IMR-90 (cell line): ENCODE data around the gene AQP12B. TPM values are rescaled to one million over a fixed set of nuclear protein-coding genes. Genes with fewer than 3 reads are reported as not detected.

Experiments used
- ATAC-seq: fragments of 200-7000 bp; cut with Tn5 transposase; 2 replicates; pipeline ENCODE4 v1.9.1; 2020; ENCODE audit warnings: low read depth, mild to moderate bottlenecking, moderate library complexity
- BruUV-seq: library from RNA; stranded (reverse); fragments of 400-500 nt; replicated peaks from 2 replicates; lab custom pipeline; 2021; lab: Mats Ljungman, UMichigan
- CTCF ChIA-PET: fragments of 300-600 bp; formaldehyde crosslinking; extraction: SDS; loops from one replicate; lab custom pipeline; 2021; ENCODE audit warnings: antibody characterized with exemption; lab: Yijun Ruan, JAX
- POLR2A ChIA-PET: fragments of 300-600 bp; sonication (Branson Sonifier 250); formaldehyde crosslinking; loops from one replicate; lab custom pipeline; 2022; ENCODE audit warnings: antibody characterized with exemption; ENCODE audit not compliant: unreplicated experiment; lab: Charles Lee
- DNase-seq: peaks from one replicate; pipeline ENCODE4 v3.0.0; 2013
- H2AFZ ChIP-seq: replicated peaks from 2 replicates; pipeline ENCODE3; 2013; ENCODE audit warnings: low read length, mild to moderate bottlenecking; ENCODE audit not compliant: poor library complexity
- H2AK5ac ChIP-seq: 2 replicates; pipeline ENCODE4 v1.6.1; 2013; ENCODE audit warnings: low read depth, low read length, inconsistent platforms
- H2AK9ac ChIP-seq: replicated peaks from 2 replicates; pipeline ENCODE3; 2013; ENCODE audit warnings: mild to moderate bottlenecking, low read depth, low read length, moderate library complexity; ENCODE audit not compliant: poor library complexity
- H2BK120ac ChIP-seq: 2 replicates; pipeline ENCODE4 v1.6.1; 2013; ENCODE audit warnings: low read depth, low read length, inconsistent platforms
- H2BK15ac ChIP-seq: 3 replicates; pipeline ENCODE4 v1.6.1; 2013; ENCODE audit warnings: low read depth, low read length, inconsistent platforms
- H2BK20ac ChIP-seq: 2 replicates; pipeline ENCODE4 v1.6.1; 2013; ENCODE audit warnings: low read depth, mild to moderate bottlenecking, inconsistent platforms, low read length, moderate library complexity
- H2BK5ac ChIP-seq: 2 replicates; pipeline ENCODE4 v1.6.1; 2013; ENCODE audit warnings: mild to moderate bottlenecking, low read depth, low read length, inconsistent platforms; ENCODE audit not compliant: poor library complexity, severe bottlenecking
- H3K14ac ChIP-seq: replicated peaks from 2 replicates; pipeline ENCODE4 v1.6.1; 2013; ENCODE audit warnings: low read depth, low read length, inconsistent platforms
- H3K18ac ChIP-seq: 2 replicates; pipeline ENCODE4 v1.6.1; 2013; ENCODE audit warnings: low read depth, low read length, control low read depth
- H3K23ac ChIP-seq: 2 replicates; pipeline ENCODE4 v1.6.1; 2013; ENCODE audit warnings: low read depth, low read length, inconsistent platforms
- H3K27ac ChIP-seq: 2 replicates; pipeline ENCODE4 v1.5.1; 2013; ENCODE audit warnings: mild to moderate bottlenecking, control low read depth, low read length; ENCODE audit not compliant: insufficient read depth
- H3K27me3 ChIP-seq: 2 replicates; pipeline ENCODE4 v1.6.1; 2013; ENCODE audit warnings: low read length; ENCODE audit not compliant: control insufficient read depth, insufficient read depth
- H3K36me3 ChIP-seq: 2 replicates; pipeline ENCODE4 v1.6.1; 2013; ENCODE audit warnings: low read length, mixed read lengths; ENCODE audit not compliant: control insufficient read depth, insufficient read depth
- H3K4ac ChIP-seq: 2 replicates; pipeline ENCODE4 v1.6.1; 2013; ENCODE audit warnings: low read depth, low read length, inconsistent platforms
- H3K4me1 ChIP-seq: 2 replicates; pipeline ENCODE4 v1.6.1; 2013; ENCODE audit warnings: low read length, mixed read lengths; ENCODE audit not compliant: control insufficient read depth, insufficient read depth
- H3K4me2 ChIP-seq: 2 replicates; pipeline ENCODE4 v1.6.1; 2013; ENCODE audit warnings: low read depth, mild to moderate bottlenecking, control low read depth, low read length, moderate library complexity
- H3K4me3 ChIP-seq: 2 replicates; pipeline ENCODE4 v1.5.1; 2013; ENCODE audit warnings: low read depth, mild to moderate bottlenecking, control low read depth, low read length, moderate library complexity; ENCODE audit not compliant: insufficient read depth
- H3K56ac ChIP-seq: 2 replicates; pipeline ENCODE4 v1.6.1; 2013; ENCODE audit warnings: low read length, inconsistent platforms; ENCODE audit not compliant: insufficient read depth; ENCODE audit errors: extremely low read depth
- H3K79me1 ChIP-seq, 2 experiments: 2 replicates each; pipeline ENCODE4 v1.6.1; 2013; ENCODE audit warnings: low read length in 2 of 2, inconsistent platforms in 1 of 2, low read depth in 1 of 2
- H3K9ac ChIP-seq: 2 replicates; pipeline ENCODE4 v1.6.1; 2013; ENCODE audit warnings: low read depth, low read length, control low read depth
- H3K9me1 ChIP-seq: 2 replicates; pipeline ENCODE4 v1.6.1; 2013; ENCODE audit warnings: low read length, inconsistent platforms; ENCODE audit not compliant: insufficient read depth
- H3K9me3 ChIP-seq: 2 replicates; pipeline ENCODE4 v1.6.1; 2013; ENCODE audit warnings: low read length; ENCODE audit not compliant: control insufficient read depth, insufficient read depth
- H4K20me1 ChIP-seq: 2 replicates; pipeline ENCODE4 v1.6.1; 2013; ENCODE audit warnings: low read length, inconsistent platforms; ENCODE audit not compliant: insufficient read depth
- H4K5ac ChIP-seq: 2 replicates; pipeline ENCODE4 v1.6.1; 2013; ENCODE audit warnings: mild to moderate bottlenecking, low read depth, low read length, control low read depth
- H4K8ac ChIP-seq, 2 experiments: 2 replicates each; pipeline ENCODE4 v1.6.1; 2013; ENCODE audit warnings: low read depth in 2 of 2, low read length in 2 of 2, control low read depth in 1 of 2, inconsistent platforms in 1 of 2
- H4K91ac ChIP-seq: 2 replicates; pipeline ENCODE4 v1.6.1; 2013; ENCODE audit warnings: low read depth, low read length, inconsistent platforms; ENCODE audit not compliant: insufficient read depth
- BHLHE40 ChIP-seq: fragments of 150-350 bp; IDR thresholded peaks from 2 replicates; pipeline ENCODE4 v1.6.1; 2016; ENCODE audit warnings: mild to moderate bottlenecking, low read depth, low read length
- CEBPB ChIP-seq: IDR thresholded peaks from 2 replicates; pipeline ENCODE4 v1.6.1; 2012; ENCODE audit warnings: low read depth, low read length, improper control_type of control experiment
- CHD1 ChIP-seq: IDR thresholded peaks from 2 replicates; pipeline ENCODE4 v1.6.1; 2012; ENCODE audit warnings: low read depth, low read length, improper control_type of control experiment
- CTCF ChIP-seq: conservative IDR thresholded peaks from 2 replicates; pipeline ENCODE4 v1.5.1; 2012; ENCODE audit warnings: mild to moderate bottlenecking, low read depth, low read length, improper control_type of control experiment
- FOS ChIP-seq: fragments of 150-350 bp; IDR thresholded peaks from 2 replicates; pipeline ENCODE4 v1.6.1; 2016; ENCODE audit warnings: low read depth, low read length
- MAFK ChIP-seq: IDR thresholded peaks from 2 replicates; pipeline ENCODE4 v1.6.1; 2012; ENCODE audit warnings: low read depth, low read length, improper control_type of control experiment
- MAZ ChIP-seq: IDR thresholded peaks from 2 replicates; pipeline ENCODE4 v1.6.1; 2012; ENCODE audit warnings: low read depth, mild to moderate bottlenecking, low read length, improper control_type of control experiment, moderate library complexity, borderline replicate concordance
- MXI1 ChIP-seq: IDR thresholded peaks from 2 replicates; pipeline ENCODE4 v1.6.1; 2012; ENCODE audit warnings: low read depth, mild to moderate bottlenecking, low read length, moderate library complexity, borderline replicate concordance
- NFE2L2 ChIP-seq: fragments of 150-350 bp; IDR thresholded peaks from 2 replicates; pipeline ENCODE4 v1.6.1; 2016; ENCODE audit warnings: low read depth, mild to moderate bottlenecking, low read length
- POLR2A ChIP-seq: IDR thresholded peaks from 2 replicates; pipeline ENCODE4 v1.6.1; 2012; ENCODE audit warnings: mild to moderate bottlenecking, low read depth, low read length
- RAD21 ChIP-seq: IDR thresholded peaks from 2 replicates; pipeline ENCODE4 v1.6.1; 2012; ENCODE audit warnings: low read length, improper control_type of control experiment
- RCOR1 ChIP-seq: IDR thresholded peaks from 2 replicates; pipeline ENCODE4 v1.6.1; 2012; ENCODE audit warnings: mild to moderate bottlenecking, low read length, improper control_type of control experiment; ENCODE audit not compliant: insufficient replicate concordance
- RFX5 ChIP-seq: IDR thresholded peaks from 2 replicates; pipeline ENCODE4 v1.8.0; 2012; ENCODE audit warnings: low read depth, mild to moderate bottlenecking, low read length, moderate library complexity
- SMC3 ChIP-seq: fragments of 150-350 bp; IDR thresholded peaks from 2 replicates; pipeline ENCODE4 v1.6.1; 2016; ENCODE audit warnings: low read depth, mild to moderate bottlenecking, antibody characterized with exemption, low read length, moderate library complexity
- whole genome bisulfite sequencing, 2 experiments: methylation state at CpG; one replicate each; pipeline versions ENCODE4 v1.1.5 to v1.1.7; 2013; ENCODE audit warnings: missing lambda C conversion rate in 2 of 2; ENCODE audit not compliant: insufficient read length in 1 of 2; ENCODE audit errors: extremely low coverage in 2 of 2; 5-methylcytosine and 5-hydroxymethylcytosine counted together
- dilution Hi-C: fragments of 300-500 bp; cut with HindIII; formaldehyde crosslinking; loops from one replicate; pipeline ENCODE4 v1.14.3; 2018; ENCODE audit warnings: low sequenced_read_pairs; ENCODE audit not compliant: unreplicated experiment
- in situ Hi-C: fragments of 300-500 bp; cut with MboI; formaldehyde crosslinking; loops from 3 replicates; pipeline ENCODE4 v1.14.3; 2019; ENCODE audit warnings: low sequenced_read_pairs, inconsistent platforms, mixed read lengths
- intact Hi-C: fragments of 100-400 bp; cut with micrococcal nuclease; formaldehyde crosslinking; loops from 2 replicates; pipeline ENCODE4 v1.10.0; 2022
- polyA plus RNA-seq, 3 experiments: library from polyadenylated mRNA; depleted of rRNA; stranded (reverse); fragments of >200 nt; gene quantifications; 2 replicates each; pipeline ENCODE4 v1.2.3, GENCODE V29; 2012; ENCODE audit warnings: low replicate concordance in 1 of 3
- total RNA-seq: library from RNA; depleted of rRNA; stranded (reverse); fragments of >200 nt; gene quantifications from 2 replicates; pipeline ENCODE4 v1.2.3, GENCODE V29; 2012
- TF ChIP-seq, protein P1 (sequence below): fragments of 150-350 bp; IDR thresholded peaks from 2 replicates; pipeline ENCODE4 v1.6.1; 2016; ENCODE audit warnings: low read depth, mild to moderate bottlenecking, low read length, moderate library complexity, borderline replicate concordance

Gene AQP12B
- total and polyA plus RNA-seq, 2 of the 4 experiments (the other 2 are of a cell fraction) = not detected

DNA sequence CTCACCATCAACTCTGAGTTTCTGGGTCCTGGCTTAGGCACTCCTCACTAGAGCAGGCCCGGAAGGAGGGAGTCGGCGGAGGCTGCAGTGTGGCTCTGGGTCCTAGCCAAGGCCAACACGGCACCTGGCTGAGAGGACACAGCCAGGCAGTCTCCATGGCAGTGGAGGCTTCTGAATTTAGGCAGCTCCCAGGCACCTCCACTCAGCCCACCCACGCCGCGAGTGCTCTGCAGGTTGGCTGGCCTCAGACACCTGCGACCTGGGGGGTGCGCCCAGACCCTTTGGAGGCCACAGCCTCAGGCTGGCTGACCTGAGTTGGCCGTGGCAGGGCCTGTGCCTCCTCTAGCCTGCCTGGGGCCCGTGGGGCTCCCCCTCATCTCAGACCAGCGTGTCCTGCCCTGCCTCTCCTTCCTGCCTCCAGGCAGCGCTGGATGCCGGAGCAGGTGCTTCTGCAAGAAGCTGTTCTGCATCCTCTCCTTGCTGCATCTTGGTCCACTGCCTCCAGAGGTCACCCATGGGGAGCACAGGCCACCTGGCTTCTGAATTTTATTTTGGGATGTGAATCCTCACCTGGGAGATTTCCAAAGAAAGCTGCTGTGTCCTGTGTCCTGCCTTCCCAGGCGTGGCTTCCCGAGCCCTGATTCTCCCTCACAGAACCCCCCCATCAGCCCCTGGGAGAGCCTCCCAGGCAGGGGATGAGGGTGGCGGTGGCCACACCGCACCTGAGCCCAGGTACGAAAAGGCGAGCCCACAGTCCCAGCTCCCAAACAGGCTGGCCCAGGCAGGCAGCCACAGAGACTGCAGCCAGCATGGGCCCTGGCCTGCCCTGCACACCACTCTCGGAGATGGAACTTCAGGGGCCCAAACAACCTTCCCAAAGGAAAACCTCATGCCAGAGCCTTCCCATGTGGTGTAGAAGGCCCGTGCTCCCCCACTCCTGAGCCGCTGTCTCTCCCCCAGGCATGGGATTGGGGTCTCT, 32.4 kb upstream of the AQP12B start:
- Histone ChIP-seq H3K4me1 (no peaks in the 10 kb centered on the region), H2AK9ac (no peak overlapping the region), H2BK20ac (no peak overlapping the region), H3K23ac (no peak overlapping the region), H3K14ac (no peak overlapping the region), H2BK120ac (no peak overlapping the region), H3K18ac (no peak overlapping the region), H3K27ac (no peak overlapping the region), H3K9ac (no peak overlapping the region), H2AK5ac (no peak overlapping the region), H4K8ac (no peak overlapping the region), H3K56ac (no peak overlapping the region), H2AFZ (no peak overlapping the region), H3K79me1 (no peaks in the 10 kb centered on the region), H3K4me2 (no peak overlapping the region), H3K4me3 (no peak overlapping the region), H3K27me3 (peaks cover 43% of the 10 kb centered on the region; the same call in 1 of the 2 replicates), H3K4ac (no peak overlapping the region), H4K20me1 (no peaks in the 10 kb centered on the region), H2BK15ac (no peak overlapping the region), H3K9me3 (no peaks in the 10 kb centered on the region), H4K91ac (no peak overlapping the region), H3K9me1 (no peaks in the 10 kb centered on the region), H2BK5ac (no peak overlapping the region), H3K36me3 (no peaks in the 10 kb centered on the region), H4K5ac (no peak overlapping the region)
- ChIA-PET CTCF (no interaction called here), POLR2A (no interaction called here)
- intact Hi-C loops = no loop called here
- in situ Hi-C loops = no loop called here
- DNase-seq = no peak
- ATAC-seq = no peak
- dilution Hi-C loops = no loop called here
- BruUV-seq = no TSS peak
- 65% methylated on average over 10 of the region's 23 CpGs; no CpG with 5 or more reads in 1 of the 2 experiments for WGBS, 2 experiments
- TF ChIP-seq RCOR1 (no peak), FOS (no peak), MAFK (no peak), POLR2A (no peak), CHD1 (no peak), RFX5 (no peak), CTCF (no peak), MXI1 (no peak), RAD21 (no peak), MAZ (no peak), SMC3 (no peak), NFE2L2 (no peak), BHLHE40 (no peak), CEBPB (no peak)
- TF ChIP-seq, protein P1, sequence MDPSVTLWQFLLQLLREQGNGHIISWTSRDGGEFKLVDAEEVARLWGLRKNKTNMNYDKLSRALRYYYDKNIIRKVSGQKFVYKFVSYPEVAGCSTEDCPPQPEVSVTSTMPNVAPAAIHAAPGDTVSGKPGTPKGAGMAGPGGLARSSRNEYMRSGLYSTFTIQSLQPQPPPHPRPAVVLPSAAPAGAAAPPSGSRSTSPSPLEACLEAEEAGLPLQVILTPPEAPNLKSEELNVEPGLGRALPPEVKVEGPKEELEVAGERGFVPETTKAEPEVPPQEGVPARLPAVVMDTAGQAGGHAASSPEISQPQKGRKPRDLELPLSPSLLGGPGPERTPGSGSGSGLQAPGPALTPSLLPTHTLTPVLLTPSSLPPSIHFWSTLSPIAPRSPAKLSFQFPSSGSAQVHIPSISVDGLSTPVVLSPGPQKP = no peak
